Measurements from ENCODE around the gene HES4.
A peak's percentile ranks its signal among the peaks of the same experiment; 100 is the strongest.

- TF ChIP-seq CTCF (conservative IDR thresholded peaks at IDR 0.05; ENCODE audit: low read depth, low read length) (peak; percentile 77), EZH2 (IDR thresholded peaks at IDR 0.05; ENCODE audit: borderline replicate concordance, low read depth, low read length, poor library complexity, severe bottlenecking) (no peak)
These were observed 23.8 kb downstream of the HES4 start for GRCh38 chr1:975896-976683.

All from A673 (cell line).